ENCODE results near the gene GRAMD1C. TPM values are rescaled to one million over a fixed set of nuclear protein-coding genes. Genes with fewer than 3 reads are reported as not detected.

The GRAMD1C gene
- total RNA-seq, 1 experiment from 2014 or later: 7.1 TPM

GRCh38 chr3:113912552-113913236, 74.1 kb downstream of the GRAMD1C start:
- in situ Hi-C loops (cut with HindIII; ENCODE audit: low pct_unique_long_range_greater_than_20kb, low sequenced_read_pairs): no loop called here
- DNase-seq (ENCODE audit: low read depth): peak; percentile 42

DNA sequence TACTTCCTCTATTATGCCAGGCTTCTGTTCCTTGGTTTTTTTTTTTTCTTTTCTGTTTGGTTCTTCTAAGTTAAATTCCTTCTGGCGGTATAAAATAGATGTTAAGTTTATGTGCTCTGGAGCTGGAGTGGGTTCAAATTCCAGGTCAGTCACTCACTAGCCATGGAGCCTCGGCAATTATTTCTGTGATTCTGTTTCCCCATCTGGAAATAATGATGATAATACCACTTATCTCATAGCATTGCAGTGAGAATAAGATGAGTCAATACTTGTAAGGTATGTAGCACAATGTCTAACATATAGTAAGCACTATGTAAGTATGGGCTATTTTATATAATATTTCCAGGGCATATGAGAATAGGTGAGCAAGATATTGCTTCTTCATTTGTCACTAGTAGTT, 76.1 kb downstream of the GRAMD1C start:
- in situ Hi-C loops (cut with HindIII; ENCODE audit: low pct_unique_long_range_greater_than_20kb, low sequenced_read_pairs): no loop called here
- no peak for DNase-seq (ENCODE audit: low read depth)

- in situ Hi-C loops (cut with HindIII; ENCODE audit: low pct_unique_long_range_greater_than_20kb, low sequenced_read_pairs): no loop called here
- DNase-seq (ENCODE audit: low read depth): no peak
Observed at GRCh38 chr3:113927556-113927955, 89.0 kb downstream of the GRAMD1C start.

DNA sequence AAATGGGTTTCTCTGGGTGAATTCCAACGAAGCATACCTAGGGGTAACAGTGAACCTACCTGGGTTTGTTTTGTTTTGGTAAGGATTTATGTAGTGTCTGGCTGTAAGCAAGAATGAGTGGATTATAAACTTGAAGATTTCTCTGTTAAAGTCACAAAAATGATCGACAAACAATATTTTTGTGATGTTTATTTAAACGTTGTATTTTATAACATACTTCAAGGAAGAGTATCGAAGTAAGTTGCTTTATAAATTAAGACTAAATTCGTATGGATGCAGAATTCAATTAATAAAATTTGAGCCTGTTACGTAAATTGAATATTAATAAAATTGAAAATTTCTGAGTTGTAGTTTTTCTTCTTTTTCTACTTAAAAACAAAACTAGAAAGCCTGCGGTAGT, 108.2 kb downstream of the GRAMD1C start:
- in situ Hi-C loops (cut with HindIII; ENCODE audit: low pct_unique_long_range_greater_than_20kb, low sequenced_read_pairs): no loop called here
- DNase-seq (ENCODE audit: low read depth): no peak

DNA sequence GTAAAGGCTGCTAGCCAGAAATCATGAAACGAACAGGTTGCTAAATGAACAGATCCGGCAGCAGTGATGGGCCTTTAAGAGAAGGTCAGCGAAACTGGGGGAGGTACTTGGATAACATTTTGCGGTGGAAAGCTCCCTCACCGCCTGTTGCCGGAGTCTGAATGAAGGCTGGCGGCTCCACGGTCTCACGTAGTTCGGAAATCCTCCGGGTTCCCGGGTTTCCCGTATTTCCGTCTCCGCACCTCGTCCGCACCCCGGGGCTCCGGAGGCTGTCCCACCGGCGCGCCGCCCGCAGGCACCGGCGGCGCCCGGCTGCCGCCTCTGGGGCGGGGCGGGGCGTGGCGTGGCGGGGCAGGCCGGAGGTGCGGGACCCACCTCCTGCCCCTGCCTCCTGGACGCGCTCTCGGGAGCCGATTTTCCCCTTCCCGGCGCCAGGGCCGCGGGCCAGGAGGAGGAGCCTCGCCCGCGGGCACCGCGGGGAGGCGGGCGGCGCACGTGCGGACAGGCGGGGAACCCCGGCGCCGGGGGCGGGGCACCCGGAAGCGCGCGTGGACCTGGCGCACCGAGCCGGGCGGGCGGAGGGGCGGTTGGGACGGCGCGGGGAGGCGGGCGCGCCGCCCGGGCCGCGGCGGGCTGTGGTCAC, 108.9 kb downstream of the GRAMD1C start, which contains the start of gene ZDHHC23:
TSS of gene ZDHHC23 (plus strand) at position 642 of the 643 bp plus-strand sequence. CDS start 790 bp downstream, outside the sequence.
- in situ Hi-C loops (cut with HindIII; ENCODE audit: low pct_unique_long_range_greater_than_20kb, low sequenced_read_pairs): no loop called here
- peak; percentile 75 for DNase-seq (ENCODE audit: low read depth)

DNA sequence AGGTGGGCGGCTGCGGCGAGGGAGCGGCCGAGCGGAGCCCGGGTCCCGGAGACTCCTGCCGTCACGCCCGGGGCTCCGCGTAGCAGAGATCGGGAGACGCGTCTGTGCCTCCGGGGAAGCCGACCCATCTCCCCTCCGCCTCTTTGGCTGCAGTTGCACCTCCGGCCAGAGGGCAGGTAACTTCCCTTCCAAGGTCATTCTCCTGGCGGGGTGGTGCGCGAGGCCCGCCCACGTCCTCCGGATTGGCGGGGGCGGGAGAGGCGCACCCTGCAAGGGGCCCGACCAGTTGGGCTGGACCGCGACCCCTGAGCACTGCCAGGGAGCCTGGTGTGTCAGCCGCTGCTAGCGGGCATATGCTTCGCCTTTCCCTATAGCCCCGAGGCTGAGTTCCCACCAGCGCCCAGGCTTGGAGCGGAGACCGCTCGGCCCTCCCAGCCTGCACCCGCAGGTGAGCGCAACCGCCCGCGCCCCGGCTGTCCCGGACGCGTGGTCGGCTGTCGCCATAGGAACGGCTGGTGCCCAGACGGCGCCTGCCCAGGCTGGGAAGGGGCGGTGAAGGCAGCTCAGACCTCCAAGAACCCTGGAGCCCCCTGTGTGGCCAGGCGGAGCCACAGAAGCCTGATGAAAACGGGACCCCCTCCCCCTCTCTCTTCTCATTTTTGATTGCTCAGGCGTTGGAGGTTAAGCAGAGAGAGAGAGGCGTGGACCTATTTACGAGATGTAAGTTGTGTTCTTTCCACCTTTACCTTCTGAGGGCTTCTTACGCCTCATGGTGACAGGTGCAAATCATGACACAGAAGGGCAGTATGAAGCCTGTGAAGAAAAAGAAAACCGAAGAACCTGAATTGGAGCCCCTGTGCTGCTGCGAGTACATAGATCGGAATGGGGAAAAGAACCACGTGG, 109.7 kb downstream of the GRAMD1C start:
- peak; percentile 30 for DNase-seq (ENCODE audit: low read depth)
- in situ Hi-C loops (cut with HindIII; ENCODE audit: low pct_unique_long_range_greater_than_20kb, low sequenced_read_pairs): no loop called here

DNA sequence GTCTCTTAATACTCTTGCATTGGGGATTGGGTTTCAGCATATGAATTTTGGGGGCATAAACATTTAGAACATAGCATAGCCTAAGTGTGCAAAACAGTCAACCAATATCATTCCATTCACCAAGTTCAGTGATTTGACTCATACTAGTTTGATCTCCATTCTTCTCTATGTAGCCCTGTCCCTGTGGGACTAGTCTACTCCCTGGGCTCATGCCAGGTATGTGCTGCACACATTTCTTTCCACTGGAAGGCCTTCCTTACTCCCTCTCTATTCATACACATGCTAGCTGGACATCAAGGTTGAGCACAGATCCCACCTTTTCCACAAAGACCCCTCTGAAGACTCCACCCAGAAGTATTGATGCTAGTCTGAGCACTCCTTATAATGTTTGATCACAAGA, 114.3 kb downstream of the GRAMD1C start:
- no peak for DNase-seq (ENCODE audit: low read depth)
- in situ Hi-C loops (cut with HindIII; ENCODE audit: low pct_unique_long_range_greater_than_20kb, low sequenced_read_pairs): no loop called here

DNA sequence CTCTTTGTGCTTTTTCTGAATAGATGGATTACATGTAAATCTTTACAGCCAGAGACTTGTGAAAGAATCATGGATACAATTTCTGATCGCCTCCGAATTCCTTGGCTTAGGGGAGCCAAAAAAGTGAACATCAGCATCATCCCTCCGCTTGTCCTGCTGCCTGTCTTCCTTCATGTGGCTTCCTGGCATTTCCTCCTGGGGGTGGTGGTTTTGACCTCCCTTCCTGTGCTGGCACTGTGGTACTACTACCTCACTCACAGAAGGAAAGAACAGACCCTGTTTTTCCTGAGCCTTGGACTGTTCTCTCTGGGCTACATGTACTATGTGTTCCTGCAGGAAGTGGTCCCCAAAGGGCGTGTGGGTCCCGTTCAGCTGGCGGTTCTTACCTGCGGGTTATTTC, 115.1 kb downstream of the GRAMD1C start:
- in situ Hi-C loops (cut with HindIII; ENCODE audit: low pct_unique_long_range_greater_than_20kb, low sequenced_read_pairs): no loop called here
- DNase-seq (ENCODE audit: low read depth): no peak

DNA sequence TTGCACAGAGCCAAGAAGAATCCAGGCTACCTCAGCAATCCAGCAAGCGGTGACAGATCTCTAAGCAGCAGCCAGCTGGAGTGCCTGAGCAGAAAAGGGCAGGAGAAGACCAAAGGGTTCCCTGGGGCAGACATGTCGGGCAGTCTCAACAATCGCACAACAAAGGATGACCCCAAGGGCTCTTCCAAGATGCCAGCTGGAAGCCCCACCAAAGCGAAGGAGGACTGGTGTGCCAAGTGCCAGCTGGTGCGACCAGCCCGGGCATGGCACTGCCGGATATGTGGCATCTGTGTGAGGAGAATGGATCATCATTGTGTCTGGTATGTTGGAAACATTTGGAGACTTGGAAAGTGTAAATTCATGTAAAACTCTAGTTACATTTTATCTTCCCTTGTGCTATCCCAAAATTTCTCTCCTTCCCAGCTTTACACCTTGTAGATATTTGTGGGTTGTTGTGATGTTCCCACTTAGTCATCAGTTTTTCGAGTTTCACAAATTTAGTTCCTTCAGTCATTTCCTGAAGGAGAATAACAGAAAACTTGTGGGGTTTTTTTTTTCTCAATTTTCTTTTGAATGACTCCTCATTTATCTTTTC, 115.6 kb downstream of the GRAMD1C start:
- DNase-seq (ENCODE audit: low read depth): no peak
- in situ Hi-C loops (cut with HindIII; ENCODE audit: low pct_unique_long_range_greater_than_20kb, low sequenced_read_pairs): no loop called here

DNA sequence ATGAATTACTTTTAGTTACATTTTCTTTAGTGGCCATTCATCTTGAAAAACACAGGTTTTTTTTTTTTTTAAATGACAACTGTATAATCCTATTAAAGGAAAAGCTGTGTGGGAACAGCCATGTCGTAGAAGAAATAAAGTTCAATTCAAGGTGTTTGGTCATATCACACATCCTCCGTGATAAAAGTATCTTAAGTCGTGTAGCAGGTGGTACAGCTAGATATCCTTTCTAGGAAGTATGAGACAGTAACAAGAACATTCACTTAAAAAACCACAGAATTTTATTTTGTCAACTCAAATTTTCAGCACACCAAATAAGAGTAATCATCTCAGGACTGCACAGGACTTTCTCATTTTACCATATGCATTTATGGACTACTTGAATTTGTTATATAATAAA, 125.3 kb downstream of the GRAMD1C start:
- in situ Hi-C loops (cut with HindIII; ENCODE audit: low pct_unique_long_range_greater_than_20kb, low sequenced_read_pairs): no loop called here
- no peak for DNase-seq (ENCODE audit: low read depth)

DNA sequence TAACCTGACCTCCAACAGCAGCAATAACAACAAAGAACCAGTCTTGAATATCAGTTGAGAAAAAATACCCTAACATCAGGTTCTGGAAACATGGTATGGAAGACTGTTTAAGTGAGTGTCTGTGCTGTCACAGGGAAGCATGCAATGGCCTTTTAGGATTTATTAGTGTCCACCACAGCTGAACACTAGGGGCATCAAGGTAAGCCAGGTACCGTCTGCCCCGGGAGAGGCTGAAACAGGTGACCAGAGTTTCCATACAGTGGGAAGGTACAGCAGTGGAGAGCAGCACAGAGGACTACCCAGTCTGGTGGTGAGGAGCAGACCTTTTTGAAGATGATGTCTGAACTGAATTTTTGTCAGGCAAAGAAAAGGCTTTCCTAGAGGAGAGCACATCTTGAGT, 127.6 kb downstream of the GRAMD1C start:
- in situ Hi-C loops (cut with HindIII; ENCODE audit: low pct_unique_long_range_greater_than_20kb, low sequenced_read_pairs): no loop called here
- DNase-seq (ENCODE audit: low read depth): no peak

DNA sequence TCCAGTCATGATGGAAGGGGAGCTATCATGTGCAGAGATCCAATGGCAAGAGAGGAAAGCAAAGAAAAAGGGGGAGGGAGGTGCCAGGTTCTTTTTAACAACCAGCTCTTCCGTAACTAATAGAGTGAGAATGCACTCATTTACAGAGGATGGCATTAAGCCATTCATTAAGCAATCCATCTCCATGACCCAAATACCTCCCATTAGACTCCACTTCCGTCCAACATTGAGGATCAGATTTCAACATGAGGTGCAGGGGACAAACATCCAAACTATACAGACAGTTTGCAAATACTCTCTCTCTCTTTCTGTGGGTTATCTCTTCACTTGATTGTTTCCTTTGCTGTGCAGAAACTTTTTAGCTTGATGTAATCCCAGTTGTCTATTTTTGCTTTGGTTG, 130.4 kb downstream of the GRAMD1C start:
- no peak for DNase-seq (ENCODE audit: low read depth)
- in situ Hi-C loops (cut with HindIII; ENCODE audit: low pct_unique_long_range_greater_than_20kb, low sequenced_read_pairs): no loop called here

- no peak for DNase-seq (ENCODE audit: low read depth)
- in situ Hi-C loops (cut with HindIII; ENCODE audit: low pct_unique_long_range_greater_than_20kb, low sequenced_read_pairs): no loop called here
Observed at GRCh38 chr3:113977822-113978221, 139.2 kb downstream of the GRAMD1C start.

DNA sequence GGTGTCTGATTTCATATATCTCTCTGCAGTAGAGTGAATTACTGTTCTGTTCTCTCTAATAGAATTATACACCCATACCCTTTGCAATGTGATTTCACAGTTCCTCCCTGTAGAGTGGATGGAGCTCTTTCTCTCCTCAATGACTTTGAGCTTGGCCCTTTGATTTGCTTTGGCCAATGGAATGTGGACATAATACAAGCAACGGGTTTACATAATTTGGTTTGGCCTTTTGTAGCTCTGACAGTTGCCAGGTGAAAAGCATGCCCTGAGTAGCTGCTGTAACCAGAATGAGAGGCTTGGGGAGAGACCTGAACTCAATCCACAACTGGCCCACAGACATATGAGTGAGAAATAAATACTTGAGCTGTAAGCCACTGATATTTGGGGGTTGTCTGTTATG, 141.3 kb downstream of the GRAMD1C start:
- in situ Hi-C loops (cut with HindIII; ENCODE audit: low pct_unique_long_range_greater_than_20kb, low sequenced_read_pairs): no loop called here
- no peak for DNase-seq (ENCODE audit: low read depth)

DNA sequence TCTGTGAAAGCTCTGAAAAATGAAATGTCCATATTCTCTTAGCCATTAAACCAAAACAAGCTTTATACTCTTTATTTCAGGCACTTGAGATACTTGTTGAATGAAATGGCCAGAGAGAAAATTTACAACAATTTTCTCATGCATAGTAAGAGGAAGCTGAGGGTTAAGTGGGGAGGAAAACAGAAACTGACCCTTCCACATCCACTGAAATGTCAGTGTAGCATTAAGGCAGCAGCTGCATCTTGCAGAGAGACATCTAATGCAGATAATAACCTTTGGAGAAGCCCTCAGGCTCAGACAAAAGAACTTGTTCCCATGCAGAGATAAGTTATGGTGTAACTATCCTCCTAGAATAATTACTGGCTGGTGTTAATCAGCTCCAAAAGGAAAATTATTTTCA, 143.2 kb downstream of the GRAMD1C start:
- in situ Hi-C loops (cut with HindIII; ENCODE audit: low pct_unique_long_range_greater_than_20kb, low sequenced_read_pairs): no loop called here
- no peak for DNase-seq (ENCODE audit: low read depth)

DNA sequence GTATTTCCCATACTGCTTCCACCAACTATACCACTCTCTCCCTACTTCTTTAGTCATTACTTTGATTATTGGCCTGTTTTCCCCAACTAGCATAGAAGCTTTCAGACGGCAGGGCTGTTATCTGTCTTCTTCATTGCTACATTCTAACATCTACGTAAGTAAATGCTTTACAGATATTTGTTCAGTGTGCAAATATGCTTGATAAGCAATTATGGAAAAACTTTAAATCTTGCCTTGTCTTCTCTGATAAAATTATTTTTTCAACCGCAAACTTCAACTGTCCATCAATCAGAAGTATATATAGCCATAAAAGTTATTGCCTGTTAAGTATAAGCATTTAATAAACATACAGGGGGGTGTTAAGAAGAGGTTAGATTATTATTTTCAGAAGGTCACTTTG, 145.0 kb downstream of the GRAMD1C start:
- in situ Hi-C loops (cut with HindIII; ENCODE audit: low pct_unique_long_range_greater_than_20kb, low sequenced_read_pairs): no loop called here
- DNase-seq (ENCODE audit: low read depth): no peak

DNA sequence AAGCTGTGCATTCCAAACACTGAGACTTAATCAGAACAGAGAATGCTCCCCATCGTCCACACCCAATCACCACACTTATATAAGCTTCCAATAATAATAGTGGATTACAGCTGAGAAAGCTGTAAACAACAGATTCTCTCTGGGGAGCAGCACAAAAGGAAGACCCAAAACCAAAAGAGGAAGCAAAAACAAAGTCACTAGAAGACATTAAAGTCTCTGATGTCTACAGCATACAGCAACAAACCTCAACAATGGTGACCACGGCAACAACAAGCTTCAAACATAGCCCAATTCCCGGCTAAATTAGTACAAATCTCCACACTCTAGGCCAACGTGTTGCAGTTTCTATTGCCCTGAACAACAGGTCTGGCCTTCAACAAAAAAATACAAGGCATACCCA, 147.0 kb downstream of the GRAMD1C start:
- DNase-seq (ENCODE audit: low read depth): no peak
- in situ Hi-C loops (cut with HindIII; ENCODE audit: low pct_unique_long_range_greater_than_20kb, low sequenced_read_pairs): no loop called here

All from Caki2 (cell line).